ENCODE data around the gene ARIH2.

The ARIH2 gene

GRCh38 chr3:48974076-48974864 is 55.6 kb downstream of the ARIH2 start:
- DNase-seq (ENCODE audit: low spot score), result no peak

DNA sequence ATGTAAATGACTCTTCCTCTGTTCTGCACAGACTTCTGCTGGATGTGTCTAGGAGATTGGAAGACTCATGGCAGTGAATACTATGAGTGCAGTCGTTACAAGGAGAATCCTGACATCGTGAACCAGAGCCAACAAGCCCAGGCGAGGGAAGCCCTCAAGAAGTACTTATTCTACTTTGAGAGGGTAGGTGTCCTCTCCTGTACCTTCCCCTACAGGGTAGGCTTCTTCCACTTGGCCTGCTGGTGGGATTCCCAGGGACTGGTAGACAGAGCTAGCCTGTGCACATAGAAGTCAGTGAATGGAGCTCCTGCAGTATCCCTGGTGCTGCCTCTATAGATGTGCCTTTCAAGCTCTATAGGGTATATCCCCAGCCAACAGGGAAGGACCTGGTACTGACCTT is 60.8 kb downstream of the ARIH2 start:
- DNase-seq (ENCODE audit: low spot score), result no peak

GRCh38 chr3:48980295-48980694 is 61.7 kb downstream of the ARIH2 start:
- no peak for DNase-seq (ENCODE audit: low spot score)

DNA sequence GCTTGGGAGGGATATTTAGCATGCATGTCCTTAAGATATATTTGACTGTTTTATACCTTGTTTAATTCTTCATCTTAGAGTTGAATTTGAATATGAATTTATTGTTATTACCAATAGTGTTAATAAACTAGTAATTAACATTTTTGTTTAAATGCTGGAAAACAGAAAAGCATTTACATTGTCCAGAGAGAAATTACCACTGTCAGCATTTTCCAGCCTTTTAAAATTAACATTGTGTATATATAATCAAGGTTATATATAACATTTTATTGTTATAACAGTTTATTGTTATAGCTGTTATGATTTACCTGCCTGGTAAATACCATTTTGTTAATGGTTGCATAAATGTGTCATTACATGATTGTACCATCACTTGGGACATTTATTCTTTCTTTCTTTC is 63.4 kb downstream of the ARIH2 start:
- no peak for DNase-seq (ENCODE audit: low spot score)

DNA sequence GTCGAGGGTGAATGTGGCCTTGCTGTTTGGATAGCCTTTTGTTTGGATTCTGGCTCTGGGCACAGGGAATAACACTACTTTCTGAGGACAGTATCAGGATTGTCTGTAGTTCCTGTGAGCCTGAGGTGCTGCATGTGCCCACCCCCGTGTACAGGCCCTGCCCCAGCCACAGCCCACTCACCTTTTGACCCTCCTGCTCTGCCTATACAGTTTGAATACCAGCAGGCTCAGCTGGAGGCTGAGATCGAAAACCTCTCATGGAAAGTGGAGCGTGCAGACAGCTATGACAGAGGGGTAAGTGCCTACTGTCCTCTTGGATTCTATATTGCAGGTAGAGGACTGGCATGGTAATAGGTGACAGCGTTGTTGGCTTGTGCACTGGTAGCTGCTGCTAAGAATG is 64.0 kb downstream of the ARIH2 start:
- no peak for DNase-seq (ENCODE audit: low spot score)

DNA sequence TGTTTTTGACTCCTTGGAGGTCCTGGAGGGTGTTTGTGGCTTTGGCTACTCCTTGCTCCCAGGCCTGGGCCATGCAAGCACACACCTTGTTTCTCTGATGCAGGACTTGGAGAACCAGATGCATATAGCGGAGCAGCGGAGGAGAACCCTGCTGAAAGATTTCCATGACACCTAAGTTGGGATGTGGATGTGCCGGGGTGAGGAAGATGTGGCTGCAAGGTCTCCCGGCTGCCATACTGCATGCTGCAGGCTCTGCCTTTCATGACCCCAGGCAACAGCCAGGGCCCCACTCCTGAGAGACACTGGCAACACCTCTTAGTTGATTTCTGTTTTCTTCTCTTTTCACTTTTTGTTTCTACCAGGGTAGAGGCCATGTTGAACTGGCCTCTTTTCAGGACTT is 64.5 kb downstream of the ARIH2 start:
- DNase-seq (ENCODE audit: low spot score), result no peak

GRCh38 chr3:48984663-48985062 is 66.0 kb downstream of the ARIH2 start:
- DNase-seq (ENCODE audit: low spot score), result no peak

DNA sequence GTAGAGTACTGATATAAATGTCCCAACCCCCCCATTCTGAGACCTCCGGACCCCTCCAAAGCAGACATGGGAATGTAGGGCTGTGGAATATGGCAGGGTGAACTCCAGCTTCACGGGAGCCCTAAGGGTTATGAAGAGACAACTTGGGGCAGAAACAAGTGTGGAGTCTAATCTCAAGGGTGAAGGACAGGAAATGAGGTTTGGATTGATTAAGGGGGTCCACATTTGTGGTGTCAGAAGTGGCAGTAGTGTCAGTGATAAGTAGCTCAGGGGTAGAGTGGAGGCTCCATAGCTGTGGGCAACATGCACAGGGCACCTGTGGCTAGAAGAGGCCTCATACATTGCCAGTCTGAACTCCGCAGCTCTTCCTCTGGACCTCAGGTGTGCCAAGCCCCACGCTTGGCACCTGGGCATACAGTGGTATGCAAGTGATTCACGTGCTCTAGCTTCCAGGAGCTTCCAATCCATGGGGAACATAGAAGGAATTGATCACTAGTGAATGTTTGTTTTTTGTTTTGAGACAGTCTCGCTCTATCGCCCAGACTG is 67.3 kb downstream of the ARIH2 start:
- no peak for DNase-seq (ENCODE audit: low spot score)

DNA sequence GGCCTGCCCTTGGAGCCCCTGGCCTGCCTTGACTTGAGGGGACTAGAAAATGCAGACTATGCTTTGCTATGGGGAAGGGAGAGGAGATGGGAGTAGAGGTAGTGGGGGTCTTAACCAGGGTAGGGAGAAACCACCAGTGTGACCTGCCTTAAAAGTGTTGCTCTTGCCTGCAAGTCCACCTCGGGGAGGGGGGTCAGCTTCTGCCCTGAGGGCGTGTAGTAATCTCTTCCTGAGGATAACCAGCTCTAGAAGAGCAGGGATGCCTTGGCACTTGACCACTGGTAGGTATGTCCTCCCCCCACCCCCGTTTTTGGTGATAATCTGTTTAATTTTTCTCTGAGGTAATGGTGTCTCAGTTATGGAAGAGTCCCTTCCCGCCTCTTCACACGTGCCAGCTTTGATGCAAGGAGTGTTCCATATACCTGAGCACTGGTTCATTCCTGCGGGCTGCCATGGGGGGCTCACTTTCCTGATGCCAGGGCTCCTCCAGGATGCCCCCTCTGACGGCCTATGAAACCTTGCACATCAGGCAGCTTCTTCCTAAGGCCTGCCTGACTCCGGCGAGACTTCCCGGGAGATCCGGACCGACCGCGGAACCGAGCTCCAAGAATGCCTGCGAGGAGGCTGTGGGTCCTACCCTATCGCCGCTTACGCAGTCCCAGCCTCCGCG is 70.6 kb downstream of the ARIH2 start:
- no peak for DNase-seq (ENCODE audit: low spot score)

DNA sequence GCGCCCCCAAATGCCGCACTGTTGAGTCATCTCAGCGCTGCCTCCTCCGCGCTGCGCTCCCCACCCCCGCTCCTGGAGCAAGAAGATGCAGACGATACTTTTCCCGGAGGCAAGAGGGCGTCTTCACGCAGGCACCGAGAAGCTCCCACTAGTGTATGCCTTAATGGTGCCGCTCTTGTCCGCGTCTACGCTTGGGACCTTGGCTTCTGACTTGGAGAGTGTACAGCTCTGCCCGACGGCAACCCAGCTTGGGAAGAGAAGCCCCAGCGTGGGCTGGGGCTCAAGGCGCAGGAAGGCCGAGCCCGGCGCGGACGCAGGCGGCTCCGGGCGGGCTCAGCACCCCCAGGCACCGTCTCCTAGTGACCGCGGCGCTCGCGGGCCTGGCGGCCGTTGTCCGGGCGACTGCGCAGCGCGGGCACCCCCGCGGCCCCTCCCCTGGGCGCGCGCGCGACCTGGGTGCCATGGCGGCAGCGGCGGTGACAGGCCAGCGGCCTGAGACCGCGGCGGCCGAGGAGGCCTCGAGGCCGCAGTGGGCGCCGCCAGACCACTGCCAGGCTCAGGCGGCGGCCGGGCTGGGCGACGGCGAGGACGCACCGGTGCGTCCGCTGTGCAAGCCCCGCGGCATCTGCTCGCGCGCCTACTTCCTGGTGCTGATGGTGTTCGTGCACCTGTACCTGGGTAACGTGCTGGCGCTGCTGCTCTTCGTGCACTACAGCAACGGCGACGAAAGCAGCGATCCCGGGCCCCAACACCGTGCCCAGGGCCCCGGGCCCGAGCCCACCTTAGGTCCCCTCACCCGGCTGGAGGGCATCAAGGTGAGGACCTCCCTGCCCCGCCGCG is 71.4 kb downstream of the ARIH2 start, which contains the start of gene P4HTM:
P4HTM (plus strand) TSS at position 446 of the 840 bp plus-strand sequence; CDS start at position 462, 16 bp downstream.
- DNase-seq (ENCODE audit: low spot score), result peak; percentile 93

DNA sequence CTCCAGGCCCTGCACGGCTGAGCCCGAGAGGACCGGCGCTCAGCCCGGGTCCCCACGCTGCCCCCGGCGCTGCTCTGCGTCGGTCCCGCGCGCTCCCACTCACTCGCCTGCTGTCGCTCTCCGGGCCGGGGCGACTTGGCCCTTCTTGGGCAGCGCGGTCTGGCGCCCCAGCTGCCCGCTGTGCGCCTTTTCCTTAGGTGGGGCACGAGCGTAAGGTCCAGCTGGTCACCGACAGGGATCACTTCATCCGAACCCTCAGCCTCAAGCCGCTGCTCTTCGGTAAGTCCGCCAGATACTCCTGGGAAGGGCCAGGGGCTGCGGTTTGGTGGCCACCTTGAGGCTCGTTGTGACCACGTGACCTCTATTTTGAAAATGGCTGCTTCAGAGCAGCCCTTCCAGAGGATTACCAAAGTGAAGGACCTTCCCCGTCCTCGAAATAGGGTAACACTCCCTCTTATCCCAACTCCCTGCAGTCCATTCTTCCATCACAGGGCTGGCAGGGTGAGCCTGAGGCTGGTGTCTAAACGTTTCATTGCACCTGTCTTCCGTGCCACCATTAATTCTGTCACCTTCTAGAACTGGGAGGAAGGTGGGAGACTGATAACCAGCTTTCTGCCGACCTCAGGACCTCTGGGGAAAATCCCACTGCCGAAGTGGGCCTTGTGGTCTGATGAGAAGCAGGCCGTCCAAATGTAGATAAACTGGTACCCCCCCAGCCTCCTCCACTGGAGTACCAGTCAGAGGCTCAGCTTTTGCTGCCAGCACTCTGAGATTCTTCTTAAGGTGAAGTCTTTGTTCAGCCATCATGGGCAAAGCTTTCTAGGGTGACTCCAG is 72.2 kb downstream of the ARIH2 start:
- no peak for DNase-seq (ENCODE audit: low spot score)

DNA sequence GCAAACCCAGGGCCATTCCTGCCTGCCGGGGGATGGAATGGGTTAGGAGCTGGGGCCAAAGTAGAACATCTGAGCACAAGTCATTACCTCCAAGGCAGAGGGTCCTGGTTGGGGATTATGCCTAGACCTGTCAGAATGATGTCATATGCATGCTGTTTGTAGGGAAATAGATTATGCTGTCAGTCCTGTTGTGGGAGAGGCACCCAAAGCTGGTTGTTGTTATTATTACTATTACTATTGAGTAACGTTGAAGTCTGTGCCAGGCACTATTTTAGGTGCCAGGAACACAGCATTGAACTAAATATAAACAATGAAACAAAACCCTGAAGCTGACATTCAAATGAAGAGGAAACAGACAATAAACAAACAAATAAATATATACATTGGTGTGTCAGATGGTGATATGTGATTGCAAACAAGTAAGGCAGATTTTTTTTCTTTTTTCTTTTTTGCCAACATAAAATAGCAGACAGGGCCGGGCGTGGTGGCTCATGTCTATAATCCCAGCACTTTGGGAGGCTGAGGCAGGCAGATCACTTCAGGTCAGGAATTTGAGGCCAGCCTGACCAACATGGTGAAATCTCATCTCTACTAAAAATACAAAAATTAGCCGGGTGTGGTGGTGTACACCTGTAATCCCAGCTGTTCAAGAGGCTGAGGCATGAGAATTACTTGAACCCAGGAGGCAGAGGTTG is 73.4 kb downstream of the ARIH2 start:
- DNase-seq (ENCODE audit: low spot score), result no peak

DNA sequence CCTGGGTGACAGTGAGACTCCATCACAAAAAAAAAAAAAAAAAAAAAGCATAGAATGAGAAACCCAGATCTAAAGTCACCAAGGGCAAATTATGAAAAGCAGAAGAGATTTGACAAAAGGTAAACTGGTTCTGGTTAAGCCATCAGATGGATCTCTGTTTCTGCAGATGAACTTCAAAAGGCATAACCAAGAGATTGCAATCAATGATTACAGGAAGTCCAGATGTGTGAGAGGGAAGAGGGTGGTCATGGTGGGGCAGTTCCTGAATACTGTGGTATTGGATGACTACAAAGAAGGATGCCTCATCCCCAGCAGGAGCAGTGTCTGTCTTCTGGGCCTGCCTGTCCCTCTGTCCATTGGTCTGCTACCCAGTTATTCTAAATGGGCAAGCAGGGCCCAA is 75.2 kb downstream of the ARIH2 start:
- DNase-seq (ENCODE audit: low spot score), result peak; percentile 38

DNA sequence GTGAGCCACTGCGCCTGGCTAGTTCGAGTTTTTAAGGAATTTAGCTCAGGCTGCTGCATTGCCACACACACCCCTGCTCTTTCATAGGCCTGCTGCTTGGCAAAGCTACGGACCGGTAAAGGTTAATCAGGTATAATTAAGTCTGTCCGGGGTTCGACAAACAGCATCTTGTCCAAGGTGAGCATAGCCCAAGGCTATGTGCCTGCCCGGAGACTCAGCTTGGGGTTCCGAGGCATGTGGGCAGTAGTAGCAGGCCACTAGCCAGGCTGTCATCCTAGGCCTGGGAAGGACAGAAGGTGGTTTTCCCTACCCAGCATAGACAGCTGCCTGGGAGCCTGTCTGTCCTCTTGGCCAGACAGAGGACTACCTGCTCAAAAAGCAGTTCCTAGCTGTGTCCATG is 78.0 kb downstream of the ARIH2 start:
- DNase-seq (ENCODE audit: low spot score), result no peak

GRCh38 chr3:48997102-48997635 is 78.5 kb downstream of the ARIH2 start:
- DNase-seq (ENCODE audit: low spot score), result no peak

- no peak for DNase-seq (ENCODE audit: low spot score)
These were observed 79.3 kb downstream of the ARIH2 start for GRCh38 chr3:48997714-48998637.

- no peak for DNase-seq (ENCODE audit: low spot score)
These were observed 80.6 kb downstream of the ARIH2 start for GRCh38 chr3:48999085-48999858.

- DNase-seq (ENCODE audit: low spot score), result no peak
These were observed 82.5 kb downstream of the ARIH2 start for GRCh38 chr3:49001155-49001554.
